ENCODE measurements around the gene STBD1.
"Not testable (repeated sequence)": the region's sequence is repeated elsewhere in the genome, so short reads cannot be mapped to it uniquely, and the experiment has no call there.

STBD1 gene

DNA sequence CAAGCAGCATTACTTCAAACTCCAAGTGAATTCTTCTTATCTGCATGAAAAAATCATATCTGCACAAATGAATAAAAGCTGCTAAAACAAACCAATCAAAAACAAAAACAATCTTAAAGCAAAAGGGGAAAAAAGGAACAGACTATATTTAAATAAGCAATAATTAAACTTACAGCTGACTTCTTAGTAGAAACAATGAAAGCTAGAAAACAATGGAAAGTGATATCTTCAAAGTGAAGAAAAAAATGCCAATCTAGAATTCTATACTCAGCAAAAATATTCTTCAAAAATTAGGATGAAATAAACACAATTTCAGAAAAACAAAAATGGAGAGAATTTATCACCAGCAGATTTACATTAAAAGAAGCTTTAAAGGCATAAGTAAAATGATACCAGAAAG is 20.0 kb downstream of the STBD1 start:
- DNase-seq = no peak

DNA sequence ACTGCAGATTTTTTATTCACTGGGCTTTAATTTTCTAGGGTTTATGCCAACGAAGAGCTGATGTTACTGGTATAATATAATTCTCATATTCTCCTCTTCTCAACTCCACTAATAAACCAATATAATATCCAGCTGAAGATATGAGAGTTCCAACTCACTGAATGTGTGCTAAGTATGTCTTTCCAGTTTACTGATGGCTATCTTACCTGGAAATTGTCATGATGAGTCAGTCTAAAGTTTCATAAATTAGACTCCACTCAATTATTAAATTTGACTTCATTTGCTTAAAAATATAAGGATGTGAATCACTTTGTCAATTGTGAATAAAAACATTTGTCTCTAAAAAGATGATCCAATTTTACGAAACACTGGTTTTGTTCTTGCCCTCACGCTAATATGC is 28.4 kb downstream of the STBD1 start:
- no peak for DNase-seq

DNA sequence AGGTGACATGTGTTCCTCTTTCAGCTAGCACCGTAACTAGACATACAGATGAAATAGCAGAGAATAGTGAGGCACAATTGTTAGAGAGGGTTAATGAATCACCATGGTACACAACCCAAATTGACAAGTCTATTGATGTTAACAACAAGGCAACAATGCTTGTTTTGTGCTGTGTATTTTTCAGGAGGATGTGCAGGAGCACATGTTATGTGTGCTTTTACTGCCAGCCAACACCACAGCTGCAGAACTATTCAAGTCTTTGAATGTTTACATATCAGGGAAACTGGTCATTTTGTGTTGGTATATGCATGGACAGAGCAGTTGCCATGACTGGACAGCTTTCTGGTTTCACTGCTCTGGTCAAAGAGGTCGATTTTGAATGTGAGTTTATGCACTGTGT is 32.8 kb downstream of the STBD1 start:
- DNase-seq = no peak

DNA sequence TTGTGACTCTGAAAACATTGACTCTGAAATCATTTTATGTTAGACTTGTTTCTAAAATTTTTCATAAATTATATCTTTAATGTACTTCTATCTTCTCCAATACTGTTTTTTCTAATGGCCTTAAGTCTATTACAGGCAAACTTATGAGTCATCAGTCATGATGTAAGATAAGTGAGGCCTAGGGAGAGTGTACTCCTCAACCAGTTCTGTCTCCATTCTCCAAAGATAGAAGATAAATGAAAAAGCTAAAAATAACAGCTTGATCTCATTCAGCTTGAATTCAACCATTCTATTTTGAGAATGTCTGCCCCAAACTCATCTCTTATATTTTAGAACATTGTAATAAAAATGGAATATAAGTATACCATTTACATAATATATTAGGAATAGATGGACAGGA is 34.5 kb downstream of the STBD1 start:
- no peak for DNase-seq

DNA sequence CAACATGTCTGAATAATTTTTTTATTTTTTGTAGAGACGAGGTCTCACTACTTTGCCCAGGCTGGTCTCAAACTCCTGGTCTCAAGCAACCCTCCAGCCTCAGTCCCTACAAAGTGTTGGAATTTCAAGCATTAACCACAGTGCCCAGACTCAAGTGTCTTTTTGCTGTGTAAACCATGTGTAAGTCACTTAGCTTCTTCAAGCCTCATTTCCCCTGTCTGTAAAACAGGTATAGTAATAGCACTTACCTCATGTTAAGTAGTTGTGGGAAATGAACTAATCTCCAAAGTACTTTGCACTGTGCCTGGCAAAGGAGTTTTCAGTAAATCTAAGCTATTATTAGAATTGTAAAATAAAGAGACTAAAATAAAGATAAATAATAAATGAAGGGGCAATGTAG is 35.7 kb downstream of the STBD1 start:
- DNase-seq = no peak

DNA sequence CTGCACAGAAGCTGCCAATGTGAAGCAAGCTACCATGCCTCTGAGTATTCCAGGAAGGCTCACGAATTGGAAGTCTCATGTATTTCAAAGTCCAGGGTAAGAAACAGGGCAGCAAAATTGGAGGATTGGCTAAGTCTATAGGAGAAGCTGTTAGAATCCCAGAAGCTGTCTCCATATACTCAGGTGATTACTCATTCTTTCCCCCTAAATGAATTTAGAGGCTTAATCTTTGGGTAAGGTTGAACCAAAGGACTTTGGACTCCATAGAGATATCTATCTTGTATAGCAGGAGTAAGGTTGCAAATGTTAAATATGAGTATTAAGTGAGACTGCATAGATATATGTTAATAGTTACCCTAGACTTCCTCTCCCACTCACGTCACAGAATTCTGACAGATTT is 36.3 kb downstream of the STBD1 start:
- no peak for DNase-seq

DNA sequence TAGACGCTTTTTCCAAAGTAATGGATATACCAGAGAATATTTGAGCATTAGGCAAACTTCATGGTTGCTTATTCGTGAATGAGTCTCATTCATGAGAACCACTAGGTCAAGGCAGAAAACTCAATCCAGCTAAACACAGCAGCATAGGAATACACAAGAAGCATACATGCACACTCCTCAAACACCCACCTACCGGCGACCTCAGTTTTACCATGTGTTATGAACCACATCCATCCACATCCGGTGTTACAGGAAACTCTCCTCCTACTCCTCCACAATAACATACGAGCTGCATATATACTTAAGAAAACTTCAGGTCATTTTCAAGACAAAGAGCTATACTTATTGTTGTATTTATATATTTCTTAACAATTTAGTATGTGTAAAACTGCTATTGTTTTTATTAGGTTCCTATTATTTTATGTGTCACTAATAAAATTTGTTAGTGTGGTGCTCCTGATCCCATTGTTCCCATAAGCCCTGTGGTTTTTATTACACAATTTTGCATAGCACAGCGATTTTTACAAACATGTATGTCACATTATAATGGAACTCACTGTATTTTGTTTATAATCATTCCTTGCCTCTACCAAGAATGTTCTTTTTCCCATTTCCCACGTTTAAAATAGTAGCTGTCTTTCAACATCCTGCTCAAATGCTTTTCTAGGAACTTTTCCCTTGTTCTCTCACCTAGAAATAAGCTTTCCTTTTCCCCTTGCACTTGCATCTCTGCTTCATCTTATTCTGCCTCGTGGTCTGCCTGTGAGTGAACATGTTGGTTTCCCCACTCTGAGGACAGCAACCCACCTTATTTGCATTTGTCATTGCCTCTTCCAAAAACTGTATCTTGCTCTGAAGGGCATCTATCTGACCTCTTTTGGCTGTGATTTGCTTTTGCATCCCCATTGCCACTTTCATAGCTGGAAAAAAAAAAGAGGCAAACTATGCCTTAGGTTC is 48.3 kb downstream of the STBD1 start:
- peak; percentile 6 for DNase-seq

DNA sequence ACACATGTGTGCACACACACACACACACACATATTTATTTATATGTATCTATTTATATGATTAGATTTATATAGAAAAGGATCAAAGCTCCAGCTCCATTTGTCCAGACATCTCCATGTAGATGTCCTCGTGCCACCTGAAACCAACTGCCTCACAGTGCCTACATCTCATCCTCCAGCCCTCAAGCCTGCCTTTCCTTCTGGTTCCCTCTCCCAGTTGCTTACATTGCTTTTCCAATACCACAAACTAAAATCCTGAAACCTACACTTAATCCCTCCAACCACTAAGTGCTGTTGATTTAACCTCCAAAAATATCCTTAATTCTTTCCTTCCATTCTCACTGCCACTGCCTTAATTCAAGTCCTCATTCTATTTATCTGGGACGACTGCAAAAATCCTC is 51.4 kb downstream of the STBD1 start:
- DNase-seq = no peak

DNA sequence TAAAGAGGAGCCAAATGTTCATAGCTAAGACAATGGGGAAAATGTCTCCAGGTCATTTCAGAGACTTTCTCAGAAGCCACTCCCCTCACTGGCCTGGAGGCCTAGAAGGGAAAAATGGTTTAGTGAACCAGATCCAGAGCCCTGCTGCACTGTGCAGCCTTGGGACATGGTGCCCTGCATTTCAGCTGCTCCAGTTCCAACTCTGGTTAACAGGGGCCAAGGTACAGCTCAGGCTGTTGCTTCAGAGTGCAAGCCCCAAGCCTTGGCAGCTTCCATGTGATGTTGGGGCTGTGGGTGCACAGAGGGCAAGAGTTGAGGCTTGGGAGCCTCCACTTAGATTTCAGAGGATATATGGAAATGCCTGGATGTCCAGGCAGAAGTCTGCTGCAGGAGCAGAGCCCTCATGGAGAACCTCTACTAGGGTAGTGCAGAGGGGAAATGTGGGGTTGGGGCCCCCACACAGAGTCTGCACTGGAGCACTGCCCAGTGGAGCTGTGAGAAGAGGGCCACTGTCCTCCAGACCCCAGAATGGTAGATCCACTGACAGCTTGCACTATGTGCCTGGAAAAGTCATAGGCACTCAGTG is 53.4 kb downstream of the STBD1 start:
- not testable (repeated sequence) for DNase-seq

Measured in stimulated activated CD4-positive, alpha-beta T cell treated with anti-CD3 and anti-CD28 coated beads, Interleukin-1b, Interleukin-23, amount 100 ng/mL, for 48 hours (primary cell).